C4-2B (cell line): ENCODE data around the gene GAP43.

Experiments
- CTCF ChIP-seq: fragments of 450-650 bp; conservative IDR thresholded peaks from 2 replicates; pipeline ENCODE4 v1.5.1; 2017; ENCODE audit warnings: mild to moderate bottlenecking
- ZFX ChIP-seq: fragments of 450-650 bp; IDR thresholded peaks from 2 replicates; pipeline ENCODE4 v1.6.1; 2017

- TF ChIP-seq CTCF (no peak), ZFX (no peak)
Observed at GRCh38 chr3:115576325-115576875, 46.9 kb upstream of the GAP43 start.
